Astrocyte of the hippocampus (primary cell): ENCODE results near the gene STRN.

Experiments
- DNase-seq: peaks from one replicate; pipeline ENCODE4 v3.0.0; 2011; ENCODE audit warnings: low read depth, low spot score

The STRN gene

DNA sequence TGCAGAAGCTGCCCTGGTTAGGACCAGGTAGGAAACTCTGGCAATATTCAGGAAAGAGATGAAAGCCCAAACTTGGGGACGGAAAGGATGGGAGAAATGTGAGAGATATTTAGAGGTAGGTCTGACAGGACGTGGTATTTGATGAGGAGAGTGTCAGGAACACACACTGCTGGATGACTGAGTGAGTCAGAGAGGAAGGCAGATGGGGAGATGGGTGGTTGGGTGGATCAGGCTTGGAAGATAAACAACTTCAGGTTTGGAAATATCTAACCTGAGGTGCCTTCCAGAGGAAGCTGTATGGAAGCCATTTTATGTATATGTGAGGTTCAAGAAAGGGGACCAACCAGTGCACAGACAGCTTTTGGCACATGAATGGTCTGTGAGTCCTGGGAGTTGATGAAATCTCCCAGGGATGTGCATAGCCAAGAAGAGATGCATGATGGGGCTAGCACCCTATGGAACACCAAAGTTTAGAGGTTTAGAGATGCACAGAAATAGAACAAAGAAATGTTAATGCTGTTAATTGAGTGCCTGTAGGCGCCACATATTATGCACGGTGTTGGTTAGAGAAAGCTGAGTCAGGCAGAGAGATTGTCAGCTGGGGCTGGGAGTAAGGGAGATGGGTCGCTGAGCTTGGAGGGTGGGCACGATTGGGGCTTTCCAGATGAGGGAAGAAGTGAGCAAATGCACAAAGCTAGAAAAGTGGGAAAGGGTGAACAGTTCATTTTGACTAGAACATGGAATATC is 168.8 kb downstream of the STRN start:
- no peak for DNase-seq
